NCI-H128 (cell line): ENCODE measurements around the gene AMH.

Source experiments
- DNase-seq: peaks from one replicate; lab custom pipeline; 2025; ENCODE audit not compliant: unreplicated experiment; lab: John Stamatoyannopoulos, UW

AMH gene

DNA sequence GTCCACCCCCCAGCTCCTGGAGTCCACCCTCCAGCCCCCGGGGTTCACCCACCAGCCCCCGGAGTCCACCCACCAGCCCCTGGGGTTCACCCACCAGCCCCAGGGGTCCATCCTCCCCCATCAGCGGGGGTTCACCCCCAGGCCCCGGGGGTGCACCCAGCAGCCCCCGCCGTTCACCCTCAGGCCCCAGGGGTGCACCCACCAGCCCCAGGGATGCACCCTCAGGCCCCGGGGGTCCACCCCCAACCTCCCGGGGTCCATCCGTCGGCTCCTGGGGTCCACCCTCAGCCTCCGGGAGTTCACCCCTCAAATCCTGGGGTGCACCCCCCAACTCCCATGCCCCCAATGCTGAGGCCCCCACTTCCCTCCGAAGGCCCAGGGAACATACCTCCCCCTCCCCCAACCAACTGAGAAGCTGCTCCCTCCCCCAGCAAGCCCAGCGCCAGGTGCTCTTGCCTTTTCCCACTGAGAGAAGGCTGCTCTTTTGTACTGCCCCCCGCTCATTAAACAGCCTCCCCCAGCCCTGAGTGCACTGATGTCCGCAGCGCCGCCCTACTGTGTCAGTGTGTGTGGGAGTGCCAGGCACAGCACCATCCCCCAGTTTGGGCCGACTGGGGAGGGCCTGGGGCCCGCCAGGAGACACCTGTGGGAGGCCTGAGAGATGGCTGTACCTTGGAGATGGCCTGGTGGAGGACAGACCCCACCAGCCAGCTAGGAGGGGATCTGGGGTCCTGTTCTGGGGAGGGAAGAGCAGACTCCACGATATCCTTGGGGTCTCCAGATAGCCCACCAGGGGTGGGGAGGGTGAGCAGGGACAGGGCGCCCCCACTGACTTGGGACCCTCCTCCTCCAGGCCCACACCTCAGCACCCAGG lies 750 bp upstream of the AMH start:
- DNase-seq = no peak

DNA sequence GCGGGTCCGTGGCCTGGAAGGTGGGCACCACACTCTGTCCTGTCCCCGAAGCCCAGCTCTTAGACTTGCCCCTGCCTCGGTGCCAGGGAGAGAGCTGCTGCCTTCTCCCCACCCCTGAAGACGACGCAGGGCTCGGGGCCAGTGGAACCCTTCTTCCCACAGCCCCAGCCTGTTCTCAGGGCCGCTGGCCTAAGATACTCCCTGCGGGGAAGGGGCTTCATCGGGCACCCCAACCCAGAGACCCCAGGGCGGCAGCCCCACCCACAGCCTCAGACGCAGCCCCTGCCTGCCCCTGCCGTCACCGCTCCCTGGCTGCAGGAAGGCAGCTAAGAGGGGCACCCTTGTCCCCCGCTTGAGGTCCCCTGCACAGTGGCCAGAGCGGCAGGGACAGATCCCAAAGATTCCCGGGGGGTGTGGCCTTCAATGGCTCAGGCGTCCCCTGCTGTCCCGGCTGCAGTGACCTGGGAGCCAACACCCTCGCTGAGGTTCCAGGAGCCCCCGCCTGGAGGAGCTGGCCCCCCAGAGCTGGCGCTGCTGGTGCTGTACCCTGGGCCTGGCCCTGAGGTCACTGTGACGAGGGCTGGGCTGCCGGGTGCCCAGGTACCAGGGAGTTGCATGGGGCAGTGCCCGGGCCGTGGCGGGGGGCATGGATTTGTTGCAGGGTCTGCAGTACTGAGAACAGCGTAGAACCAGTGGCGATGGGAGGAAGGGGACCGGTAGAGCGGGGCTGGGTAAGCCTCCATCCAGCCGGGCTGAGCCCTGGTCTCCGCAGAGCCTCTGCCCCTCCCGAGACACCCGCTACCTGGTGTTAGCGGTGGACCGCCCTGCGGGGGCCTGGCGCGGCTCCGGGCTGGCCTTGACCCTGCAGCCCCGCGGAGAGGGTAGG lies 1.0 kb downstream of the AMH start:
- no peak for DNase-seq

GRCh38 chr19:2250766-2251105 lies 1.6 kb downstream of the AMH start:
- no peak for DNase-seq

DNA sequence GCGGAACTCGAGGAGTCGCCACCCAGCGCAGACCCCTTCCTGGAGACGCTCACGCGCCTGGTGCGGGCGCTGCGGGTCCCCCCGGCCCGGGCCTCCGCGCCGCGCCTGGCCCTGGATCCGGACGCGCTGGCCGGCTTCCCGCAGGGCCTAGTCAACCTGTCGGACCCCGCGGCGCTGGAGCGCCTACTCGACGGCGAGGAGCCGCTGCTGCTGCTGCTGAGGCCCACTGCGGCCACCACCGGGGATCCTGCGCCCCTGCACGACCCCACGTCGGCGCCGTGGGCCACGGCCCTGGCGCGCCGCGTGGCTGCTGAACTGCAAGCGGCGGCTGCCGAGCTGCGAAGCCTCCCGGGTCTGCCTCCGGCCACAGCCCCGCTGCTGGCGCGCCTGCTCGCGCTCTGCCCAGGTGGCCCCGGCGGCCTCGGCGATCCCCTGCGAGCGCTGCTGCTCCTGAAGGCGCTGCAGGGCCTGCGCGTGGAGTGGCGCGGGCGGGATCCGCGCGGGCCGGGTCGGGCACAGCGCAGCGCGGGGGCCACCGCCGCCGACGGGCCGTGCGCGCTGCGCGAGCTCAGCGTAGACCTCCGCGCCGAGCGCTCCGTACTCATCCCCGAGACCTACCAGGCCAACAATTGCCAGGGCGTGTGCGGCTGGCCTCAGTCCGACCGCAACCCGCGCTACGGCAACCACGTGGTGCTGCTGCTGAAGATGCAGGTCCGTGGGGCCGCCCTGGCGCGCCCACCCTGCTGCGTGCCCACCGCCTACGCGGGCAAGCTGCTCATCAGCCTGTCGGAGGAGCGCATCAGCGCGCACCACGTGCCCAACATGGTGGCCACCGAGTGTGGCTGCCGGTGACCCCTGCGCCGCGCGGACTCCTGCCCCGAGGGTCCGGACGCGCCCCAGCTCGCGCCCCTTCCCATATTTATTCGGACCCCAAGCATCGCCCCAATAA lies 2.3 kb downstream of the AMH start:
- no peak for DNase-seq

DNA sequence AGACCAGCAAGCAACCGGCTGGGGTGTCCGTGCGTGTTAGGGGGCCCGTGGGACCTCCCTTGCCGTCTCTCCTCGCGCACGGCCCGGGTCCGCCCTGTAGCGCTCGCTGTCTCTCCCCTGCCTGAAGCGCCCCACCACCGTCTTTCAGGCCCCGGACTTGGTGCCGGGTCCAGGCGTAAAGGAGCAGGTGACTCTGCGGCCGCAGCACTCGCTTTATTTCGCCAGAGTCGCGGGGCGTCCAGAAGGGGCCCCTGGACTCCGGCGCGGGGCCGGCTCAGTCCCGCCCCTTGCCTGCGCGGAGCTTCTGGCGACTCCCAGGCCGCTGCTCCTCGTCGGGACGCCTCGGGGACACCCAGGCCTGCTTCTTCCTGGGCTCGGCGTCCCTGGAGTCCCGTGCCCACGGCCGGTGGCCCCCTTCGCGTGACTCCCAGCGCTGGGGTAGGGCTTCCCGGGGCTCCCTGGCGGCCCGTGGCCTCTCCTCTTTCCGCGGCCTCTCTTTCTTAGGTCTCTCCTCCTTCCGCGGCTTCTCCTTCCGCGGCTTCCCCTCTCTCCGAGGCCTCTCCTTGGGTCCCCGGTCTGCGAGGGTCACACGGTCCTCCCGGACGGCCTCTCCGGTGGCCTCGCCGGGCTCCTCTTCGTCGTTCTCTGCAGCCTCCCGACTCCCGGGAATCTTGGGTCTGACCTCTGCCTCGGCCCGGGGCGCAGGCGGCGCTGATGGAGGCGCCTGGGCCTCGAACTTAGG lies 3.1 kb downstream of the AMH start:
- no peak for DNase-seq

- DNase-seq = no peak
Observed at GRCh38 chr19:2252797-2253105, 3.6 kb downstream of the AMH start.

- no peak for DNase-seq
Observed at GRCh38 chr19:2253106-2254063, 4.3 kb downstream of the AMH start.

DNA sequence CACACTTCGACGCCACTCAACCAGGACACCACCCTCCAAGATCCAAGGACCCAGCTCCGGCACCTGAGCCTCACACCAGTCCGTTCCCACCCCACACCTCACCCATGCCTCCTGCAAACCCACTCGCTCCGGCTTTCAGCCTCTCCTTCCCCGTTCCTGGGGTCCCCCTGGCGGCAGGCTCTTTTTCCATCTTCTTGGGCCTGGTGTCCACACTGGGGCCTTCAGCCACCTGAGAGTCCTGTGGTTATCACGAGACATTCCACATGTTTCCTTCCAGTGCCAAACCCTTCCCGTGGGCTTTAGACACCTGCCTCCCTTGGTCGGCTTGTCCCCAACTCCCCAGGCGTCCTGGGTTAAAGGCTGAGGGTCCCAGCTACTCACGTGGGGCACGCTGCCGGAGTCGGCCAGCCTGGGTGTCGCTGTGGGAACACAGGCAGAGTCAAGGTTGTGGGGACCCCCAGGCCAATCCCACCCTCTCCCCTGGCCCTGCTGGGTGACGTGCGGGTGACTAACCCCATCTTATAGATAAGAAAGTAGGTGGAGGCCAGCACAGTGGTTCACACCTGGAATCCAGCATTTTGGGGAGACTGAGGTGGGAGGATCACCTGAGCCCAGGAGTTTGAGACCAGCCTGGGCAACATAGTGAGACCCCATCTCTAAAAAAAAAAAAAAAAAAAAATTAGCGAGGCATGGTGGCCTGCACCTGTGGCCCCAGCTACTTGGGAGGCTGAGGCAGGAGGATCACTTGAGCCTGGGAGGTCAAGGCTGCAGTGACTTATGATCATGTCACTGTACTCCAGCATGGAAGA lies 5.1 kb downstream of the AMH start:
- no peak for DNase-seq

DNA sequence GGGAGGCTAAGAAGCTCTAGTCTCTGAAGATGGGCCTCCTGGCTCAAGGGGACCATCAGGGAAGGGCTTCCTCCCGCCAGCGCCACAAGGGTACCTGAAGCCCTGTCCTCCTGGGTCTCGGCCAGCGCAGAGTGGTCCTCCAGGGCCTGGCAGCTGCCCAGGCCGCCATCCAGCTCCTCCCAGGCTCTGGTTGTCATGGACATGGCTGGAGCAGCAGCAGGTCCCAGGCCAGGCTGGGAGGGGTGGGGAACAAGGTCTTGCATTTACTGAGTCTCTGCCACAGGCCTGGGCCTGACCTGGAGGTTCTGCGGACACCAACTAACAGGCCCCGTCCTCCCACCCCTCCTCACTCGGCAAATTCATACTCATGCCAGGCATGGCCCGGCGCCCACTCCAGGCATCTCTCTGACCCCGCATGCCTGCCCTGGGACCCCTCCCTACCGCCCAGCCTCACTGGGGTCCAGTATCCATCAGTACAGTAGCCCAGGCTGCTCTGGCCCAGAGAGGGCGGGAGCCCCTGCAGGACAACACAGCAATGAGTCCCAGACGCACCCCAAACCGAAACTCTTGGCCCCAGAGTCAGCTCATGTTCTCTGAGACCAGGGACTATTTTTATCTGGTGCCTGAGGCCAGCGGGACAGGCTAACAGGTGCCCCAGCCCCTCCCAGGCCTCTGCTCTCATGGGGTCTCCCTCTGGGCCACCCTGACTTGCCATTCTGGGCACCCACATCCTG lies 6.2 kb downstream of the AMH start:
- DNase-seq = no peak

- no peak for DNase-seq
Observed at GRCh38 chr19:2255982-2256685, 7.0 kb downstream of the AMH start, which contains the start of gene JSRP1. JSRP1 (minus strand) TSS chr19:2256417; CDS start chr19:2255314, 1,103 bp downstream.

GRCh38 chr19:2259336-2259735 lies 10.2 kb downstream of the AMH start:
- no peak for DNase-seq

GRCh38 chr19:2260341-2260805 lies 11.2 kb downstream of the AMH start:
- no peak for DNase-seq

GRCh38 chr19:2261438-2262172 lies 12.5 kb downstream of the AMH start:
- DNase-seq = no peak

DNA sequence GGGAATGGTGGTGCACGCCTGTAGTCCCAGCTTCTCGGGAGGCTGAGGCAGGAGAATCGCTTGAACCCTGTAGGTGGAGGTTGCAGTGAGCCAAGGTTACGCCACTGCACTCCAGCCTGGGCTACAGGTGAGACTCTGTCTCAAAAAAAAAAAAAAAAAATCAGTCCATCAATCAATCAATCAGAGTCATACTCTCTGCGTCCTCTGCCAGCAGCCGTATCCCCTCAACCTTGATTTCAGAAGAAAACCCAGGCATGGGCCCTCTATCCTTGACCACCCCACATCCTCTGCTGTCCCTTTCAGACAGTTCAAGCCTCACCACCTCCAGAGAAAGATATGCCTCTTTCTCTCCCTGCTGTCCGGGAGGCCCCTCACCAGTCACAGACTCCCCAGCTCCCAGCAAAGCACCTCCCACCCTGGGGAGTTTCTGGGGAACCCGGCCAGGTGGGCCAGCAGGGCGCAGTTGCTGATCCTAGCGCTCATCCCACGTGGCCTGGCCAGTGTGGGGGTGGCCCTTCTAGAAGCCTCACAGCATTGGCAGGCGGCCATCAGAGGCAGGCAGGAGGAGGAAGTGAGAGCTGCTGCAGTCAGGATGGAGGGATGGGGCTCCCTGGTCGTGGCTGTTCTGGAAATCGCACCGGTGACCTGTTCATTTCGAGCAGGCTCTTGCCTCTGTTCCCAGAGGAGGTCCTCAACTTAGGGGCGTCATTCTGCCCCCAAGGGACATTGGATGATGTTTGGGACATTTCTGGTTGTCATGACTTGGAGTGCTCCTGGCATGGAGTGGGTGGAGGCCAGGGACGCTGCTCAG lies 17.3 kb downstream of the AMH start:
- no peak for DNase-seq

DNA sequence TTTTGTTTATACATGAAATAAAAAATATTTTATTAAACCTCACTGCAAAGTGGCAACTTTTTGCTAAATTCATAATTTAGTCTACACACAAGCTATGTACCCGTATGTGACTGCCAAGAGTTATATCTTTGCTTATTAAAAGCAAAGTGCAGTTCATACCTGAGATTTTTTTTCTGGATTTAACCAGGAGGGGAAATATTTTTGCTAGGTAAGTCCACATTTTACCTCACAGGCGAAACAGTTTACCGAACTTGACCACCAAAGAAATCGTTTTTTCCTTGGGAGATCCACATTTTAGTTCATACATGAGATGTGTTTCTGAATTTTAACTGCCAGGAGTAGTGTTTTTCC lies 19.3 kb downstream of the AMH start:
- DNase-seq = no peak

DNA sequence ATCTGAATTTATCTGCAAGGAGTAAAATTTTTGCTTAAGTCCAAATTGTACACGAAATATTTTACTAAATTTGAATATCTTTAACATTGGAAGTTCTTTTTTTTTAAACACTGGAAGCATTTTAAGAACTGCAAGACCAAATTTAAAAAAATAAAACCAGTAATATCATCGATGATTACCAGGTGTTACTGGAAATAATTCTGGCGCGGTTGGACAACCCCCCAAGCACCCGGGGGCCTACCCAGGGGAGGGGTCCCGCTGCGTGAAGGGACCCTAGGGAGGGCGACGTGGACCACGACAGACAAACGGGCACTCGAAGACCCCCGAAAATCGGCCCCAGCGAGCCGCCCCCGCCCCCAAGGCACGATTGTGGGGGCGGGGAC lies 19.7 kb downstream of the AMH start:
- DNase-seq = no peak
